Loucy (cell line): ENCODE results near the gene PRM2.

Source experiments
- H2AFZ ChIP-seq: fragments of 200-600 bp; sonication (generic); 2 replicates; pipeline ENCODE4 v1.6.0; 2016; ENCODE audit warnings: antibody characterized with exemption, mild to moderate bottlenecking, low read length, moderate library complexity
- H3F3A ChIP-seq: fragments of 200-600 bp; 2 replicates; pipeline ENCODE4 v1.6.0; 2016; ENCODE audit warnings: antibody characterized with exemption, low read depth, mild to moderate bottlenecking
- H3K27me3 ChIP-seq: fragments of 200-600 bp; sonication (generic); 2 replicates; pipeline ENCODE4 v1.6.1; 2014; ENCODE audit warnings: low read length, mild to moderate bottlenecking; ENCODE audit not compliant: insufficient read depth, poor library complexity, severe bottlenecking
- H3K36me3 ChIP-seq: fragments of 200-600 bp; sonication (generic); 2 replicates; pipeline ENCODE4 v1.6.1; 2016; ENCODE audit warnings: low read length; ENCODE audit not compliant: insufficient read depth
- H3K4me1 ChIP-seq: fragments of 200-600 bp; sonication (generic); 2 replicates; pipeline ENCODE4 v1.5.1; 2014; ENCODE audit warnings: low read length, mild to moderate bottlenecking; ENCODE audit not compliant: insufficient read depth, poor library complexity, severe bottlenecking
- H3K4me2 ChIP-seq: fragments of 200-600 bp; sonication (generic); 2 replicates; pipeline ENCODE4 v1.6.0; 2014; ENCODE audit warnings: antibody characterized with exemption, low read length, low read depth, mild to moderate bottlenecking; ENCODE audit not compliant: poor library complexity, severe bottlenecking
- H3K4me3 ChIP-seq: fragments of 200-600 bp; sonication (generic); 2 replicates; pipeline ENCODE4 v1.5.1; 2014; ENCODE audit warnings: low read length, mild to moderate bottlenecking, mixed read lengths; ENCODE audit not compliant: poor library complexity, severe bottlenecking
- H3K79me2 ChIP-seq: fragments of 200-600 bp; sonication (generic); 2 replicates; pipeline ENCODE4 v1.6.1; 2014; ENCODE audit warnings: low read length; ENCODE audit not compliant: insufficient read depth
- H3K9ac ChIP-seq: fragments of 200-600 bp; sonication (generic); 2 replicates; pipeline ENCODE4 v1.6.0; 2014; ENCODE audit warnings: mild to moderate bottlenecking, low read depth, low read length, moderate library complexity; ENCODE audit not compliant: poor library complexity, severe bottlenecking
- H3K9me2 ChIP-seq: fragments of 200-600 bp; sonication (generic); replicated peaks from 2 replicates; pipeline ENCODE4 v1.6.1; 2016; ENCODE audit warnings: low read depth, low read length, mixed read lengths
- H3K9me3 ChIP-seq: fragments of 200-600 bp; sonication (generic); 2 replicates; pipeline ENCODE4 v1.6.1; 2014; ENCODE audit warnings: mild to moderate bottlenecking, antibody characterized with exemption, low read length, low read depth; ENCODE audit not compliant: insufficient read depth
- H4K20me1 ChIP-seq: fragments of 200-600 bp; sonication (generic); 2 replicates; pipeline ENCODE4 v1.6.0; 2014; ENCODE audit warnings: antibody characterized with exemption, low read length, mild to moderate bottlenecking; ENCODE audit not compliant: insufficient read depth, poor library complexity, severe bottlenecking
- EZH2phosphoT487 ChIP-seq: fragments of 200-600 bp; IDR thresholded peaks from 2 replicates; pipeline ENCODE4 v1.6.1; 2018; ENCODE audit warnings: antibody characterized with exemption, mild to moderate bottlenecking, moderate library complexity, borderline replicate concordance
- TF ChIP-seq, protein P1 (sequence below): fragments of 200-600 bp; sonication (generic); conservative IDR thresholded peaks from 2 replicates; pipeline ENCODE4 v1.5.1; 2014; ENCODE audit warnings: mild to moderate bottlenecking, antibody characterized with exemption, low read length

Gene PRM2, protein sequence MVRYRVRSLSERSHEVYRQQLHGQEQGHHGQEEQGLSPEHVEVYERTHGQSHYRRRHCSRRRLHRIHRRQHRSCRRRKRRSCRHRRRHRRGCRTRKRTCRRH

DNA sequence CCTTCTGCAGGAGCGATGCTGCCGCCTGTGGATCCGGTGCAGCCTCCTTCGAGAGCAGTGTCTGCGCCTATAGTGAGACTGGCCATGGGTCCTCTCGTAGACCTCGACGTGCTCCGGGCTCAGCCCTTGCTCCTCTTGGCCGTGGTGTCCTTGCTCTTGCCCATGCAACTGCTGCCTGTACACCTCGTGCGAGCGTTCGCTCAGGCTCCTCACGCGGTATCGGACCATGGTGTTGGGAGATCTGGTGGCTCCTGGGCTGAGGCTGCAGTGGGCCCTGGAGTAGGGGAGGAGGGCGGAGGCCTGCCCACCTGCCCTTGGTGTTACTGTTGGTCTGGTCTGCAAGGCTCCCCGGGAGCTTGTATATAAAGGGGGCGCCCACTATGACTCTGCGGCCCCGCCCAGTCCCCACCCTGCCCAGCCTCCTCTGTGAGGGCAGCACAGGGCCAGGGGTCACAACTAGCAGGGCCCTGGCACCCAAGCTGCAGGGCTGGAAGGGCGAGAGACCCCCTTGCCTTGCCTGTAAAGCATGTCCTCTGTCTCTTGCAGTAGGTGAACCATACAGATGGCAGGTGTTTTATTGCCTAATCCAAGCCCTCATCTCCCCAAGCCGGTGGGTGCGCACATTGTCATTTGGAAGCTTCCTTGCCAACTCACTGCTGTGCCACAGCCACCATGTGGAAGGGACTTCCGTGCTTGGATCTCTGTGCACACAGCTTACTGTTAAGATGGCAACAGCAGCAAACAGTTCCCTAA is at the start of gene PRM2:
PRM2 (minus strand) TSS at position 338 of the 753 bp plus-strand sequence; CDS start at position 228, 110 bp downstream.
- H3K4me2 ChIP-seq, result no peak within 1 kb of the TSS
- no peak within 1 kb of the TSS for H2AFZ ChIP-seq
- no peaks in the 10 kb centered on the region for H3K27me3 ChIP-seq
- no peaks in the 10 kb centered on the region for H3K9me2 ChIP-seq
- no peaks in the 10 kb centered on the region for H3K9me3 ChIP-seq
- TF ChIP-seq, protein P1, sequence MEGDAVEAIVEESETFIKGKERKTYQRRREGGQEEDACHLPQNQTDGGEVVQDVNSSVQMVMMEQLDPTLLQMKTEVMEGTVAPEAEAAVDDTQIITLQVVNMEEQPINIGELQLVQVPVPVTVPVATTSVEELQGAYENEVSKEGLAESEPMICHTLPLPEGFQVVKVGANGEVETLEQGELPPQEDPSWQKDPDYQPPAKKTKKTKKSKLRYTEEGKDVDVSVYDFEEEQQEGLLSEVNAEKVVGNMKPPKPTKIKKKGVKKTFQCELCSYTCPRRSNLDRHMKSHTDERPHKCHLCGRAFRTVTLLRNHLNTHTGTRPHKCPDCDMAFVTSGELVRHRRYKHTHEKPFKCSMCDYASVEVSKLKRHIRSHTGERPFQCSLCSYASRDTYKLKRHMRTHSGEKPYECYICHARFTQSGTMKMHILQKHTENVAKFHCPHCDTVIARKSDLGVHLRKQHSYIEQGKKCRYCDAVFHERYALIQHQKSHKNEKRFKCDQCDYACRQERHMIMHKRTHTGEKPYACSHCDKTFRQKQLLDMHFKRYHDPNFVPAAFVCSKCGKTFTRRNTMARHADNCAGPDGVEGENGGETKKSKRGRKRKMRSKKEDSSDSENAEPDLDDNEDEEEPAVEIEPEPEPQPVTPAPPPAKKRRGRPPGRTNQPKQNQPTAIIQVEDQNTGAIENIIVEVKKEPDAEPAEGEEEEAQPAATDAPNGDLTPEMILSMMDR, result no peak
- no peak within 1 kb of the TSS for H3K9ac ChIP-seq
- no peaks in the 10 kb centered on the region for H3F3A ChIP-seq
- no peaks in the 10 kb centered on the region for H3K79me2 ChIP-seq
- H3K36me3 ChIP-seq, result no peaks in the 10 kb centered on the region
- H4K20me1 ChIP-seq, result no peaks in the 10 kb centered on the region
- no peak within 1 kb of the TSS for H3K4me3 ChIP-seq
- no peaks in the 10 kb centered on the region for H3K4me1 ChIP-seq

DNA sequence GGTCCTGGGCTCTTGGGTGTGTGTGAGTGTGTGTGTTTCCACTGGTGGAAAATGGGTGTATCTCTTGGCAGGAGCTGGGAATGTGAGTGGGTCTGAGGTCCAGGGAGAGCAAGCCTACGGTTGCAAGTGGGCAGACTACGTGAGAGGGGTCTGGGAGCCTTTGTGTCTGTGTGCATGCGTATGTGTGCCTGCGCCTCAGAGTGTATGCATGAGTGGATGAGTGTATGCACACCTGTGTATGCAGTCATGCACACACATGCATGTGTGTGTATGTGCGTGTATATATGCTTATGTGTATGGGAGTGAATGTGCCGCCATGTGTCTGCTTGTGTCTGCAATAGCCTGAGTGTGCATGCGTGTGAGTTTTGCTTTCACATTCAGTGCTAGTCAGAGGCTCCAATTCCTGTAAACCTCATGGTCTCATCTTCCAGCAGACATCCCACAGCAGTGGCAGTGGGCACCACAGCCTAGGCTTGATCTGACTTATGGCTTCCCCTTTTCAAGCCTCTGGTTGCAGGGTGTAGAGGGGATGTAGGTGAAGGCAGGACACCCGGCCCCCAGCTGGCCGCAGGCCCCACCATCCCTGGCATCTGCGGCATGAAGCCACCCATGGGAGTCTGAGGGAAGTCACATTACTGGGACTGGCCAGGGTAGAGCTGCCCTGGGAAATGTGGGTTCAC is 49.3 kb upstream of the PRM2 start:
- no peaks in the 10 kb centered on the region for H4K20me1 ChIP-seq
- no peaks in the 10 kb centered on the region for H3F3A ChIP-seq
- no peak overlapping the region for H3K4me3 ChIP-seq
- no peaks in the 10 kb centered on the region for H3K9me3 ChIP-seq
- no peak overlapping the region for H3K4me2 ChIP-seq
- H3K36me3 ChIP-seq, result no peaks in the 10 kb centered on the region
- no peaks in the 10 kb centered on the region for H3K79me2 ChIP-seq
- H2AFZ ChIP-seq, result no peak overlapping the region
- no peaks in the 10 kb centered on the region for H3K9me2 ChIP-seq
- peaks cover 10% of the 10 kb centered on the region for H3K4me1 ChIP-seq
- no peaks in the 10 kb centered on the region for H3K27me3 ChIP-seq
- no peak overlapping the region for H3K9ac ChIP-seq
- TF ChIP-seq, protein P1, result no peak
- no peak for TF ChIP-seq EZH2phosphoT487

DNA sequence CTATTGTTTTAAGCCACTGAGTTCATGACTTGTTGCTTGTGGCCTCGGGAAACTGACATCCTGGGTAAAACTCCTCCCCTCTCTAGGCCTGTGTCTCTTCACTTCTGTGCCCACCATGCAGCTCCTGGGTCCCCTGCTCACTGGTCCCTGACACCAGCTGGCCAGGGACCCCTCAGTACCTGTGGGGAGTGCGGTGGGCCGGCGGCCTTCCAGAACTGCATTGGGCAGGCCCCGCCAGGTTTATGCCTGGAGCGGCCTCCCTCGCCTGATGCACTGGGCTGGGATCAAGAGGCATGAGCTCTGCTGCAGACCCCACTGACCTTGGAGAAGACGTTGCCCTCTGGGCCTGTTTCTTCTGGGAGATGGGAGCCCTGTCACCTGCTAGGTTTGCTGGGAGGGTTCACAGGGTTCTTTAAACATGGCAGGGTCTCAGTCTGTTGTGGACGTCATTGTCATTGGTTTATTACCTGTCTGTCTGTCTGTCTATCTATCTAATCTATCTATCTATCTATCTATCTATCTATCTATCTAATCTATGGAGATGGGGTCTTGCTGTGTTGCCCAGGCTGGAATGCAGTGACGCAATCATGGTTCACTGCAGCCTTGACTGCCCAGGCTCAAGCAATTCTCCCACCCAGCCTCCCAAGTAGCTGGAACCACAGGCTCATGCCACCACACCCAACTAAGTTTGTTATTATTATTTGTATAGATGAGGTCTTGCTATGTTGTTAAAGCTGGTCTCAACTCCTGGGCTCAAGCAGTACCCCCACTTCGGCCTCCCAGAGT is 47.5 kb upstream of the PRM2 start:
- Histone ChIP-seq H3K27me3 (no peaks in the 10 kb centered on the region), H3K79me2 (no peaks in the 10 kb centered on the region), H3K4me1 (peaks cover 5% of the 10 kb centered on the region), H3K4me2 (no peak overlapping the region), H3K9me3 (no peaks in the 10 kb centered on the region), H3K9me2 (no peaks in the 10 kb centered on the region), H3F3A (no peaks in the 10 kb centered on the region), H3K36me3 (no peaks in the 10 kb centered on the region), H4K20me1 (no peaks in the 10 kb centered on the region), H3K4me3 (no peak overlapping the region), H2AFZ (no peak overlapping the region), H3K9ac (no peak overlapping the region)
- TF ChIP-seq EZH2phosphoT487, result no peak
- TF ChIP-seq, protein P1, result no peak
